ENCODE data around the gene RIC8B.
A peak's percentile ranks its signal among the peaks of the same experiment; 100 is the strongest.

The RIC8B gene

GRCh38 chr12:106855221-106855758, 80.8 kb downstream of the RIC8B start:
- no peak for TF ChIP-seq CTCF (conservative IDR thresholded peaks at IDR 0.05; ENCODE audit: control insufficient read depth, insufficient read depth, low read depth, low read length)
- no peak for DNase-seq (ENCODE audit: low read depth)
- no peak overlapping the region for H3K4me3 ChIP-seq (ENCODE audit: control insufficient read depth, low read depth, low read length)

GRCh38 chr12:106861984-106862916, 87.8 kb downstream of the RIC8B start:
- TF ChIP-seq CTCF (conservative IDR thresholded peaks at IDR 0.05; ENCODE audit: control insufficient read depth, insufficient read depth, low read depth, low read length): no peak
- H3K4me3 ChIP-seq (ENCODE audit: control insufficient read depth, low read depth, low read length): no peak overlapping the region
- DNase-seq (ENCODE audit: low read depth): peak; percentile 85

- TF ChIP-seq CTCF (conservative IDR thresholded peaks at IDR 0.05; ENCODE audit: control insufficient read depth, insufficient read depth, low read depth, low read length): no peak
- DNase-seq (ENCODE audit: low read depth): no peak
- H3K4me3 ChIP-seq (ENCODE audit: control insufficient read depth, low read depth, low read length): no peak overlapping the region
Observed at GRCh38 chr12:106863189-106863588, 88.7 kb downstream of the RIC8B start.

GRCh38 chr12:106865683-106866082, 91.2 kb downstream of the RIC8B start:
- DNase-seq (ENCODE audit: low read depth): no peak
- H3K4me3 ChIP-seq (ENCODE audit: control insufficient read depth, low read depth, low read length): no peak overlapping the region
- TF ChIP-seq CTCF (conservative IDR thresholded peaks at IDR 0.05; ENCODE audit: control insufficient read depth, insufficient read depth, low read depth, low read length): no peak

GRCh38 chr12:106866426-106867080, 92.1 kb downstream of the RIC8B start:
- peak; percentile 28 for DNase-seq (ENCODE audit: low read depth)
- no peak overlapping the region for H3K4me3 ChIP-seq (ENCODE audit: control insufficient read depth, low read depth, low read length)
- TF ChIP-seq CTCF (conservative IDR thresholded peaks at IDR 0.05; ENCODE audit: control insufficient read depth, insufficient read depth, low read depth, low read length): no peak

GRCh38 chr12:106867651-106868050, 93.2 kb downstream of the RIC8B start:
- DNase-seq (ENCODE audit: low read depth): no peak
- H3K4me3 ChIP-seq (ENCODE audit: control insufficient read depth, low read depth, low read length): no peak overlapping the region
- no peak for TF ChIP-seq CTCF (conservative IDR thresholded peaks at IDR 0.05; ENCODE audit: control insufficient read depth, insufficient read depth, low read depth, low read length)
